SK-N-SH (cell line): Measurements from ENCODE around the gene GABRB1.

Source experiments
- CTCF ChIP-seq: fragments of 200-600 bp; sonication (generic); IDR thresholded peaks from 2 replicates; pipeline ENCODE4 v1.6.1; 2017; ENCODE audit warnings: antibody characterized with exemption, mild to moderate bottlenecking, moderate library complexity
- FOXM1 ChIP-seq: IDR thresholded peaks from 2 replicates; pipeline ENCODE4 v1.4.0; 2012; ENCODE audit warnings: low read depth, mild to moderate bottlenecking
- POLR2AphosphoS5 ChIP-seq: IDR thresholded peaks from 2 replicates; pipeline ENCODE4 v1.6.1; 2012; ENCODE audit warnings: low read depth, low read length
- SMC3 ChIP-seq: IDR thresholded peaks from 2 replicates; pipeline ENCODE4 v1.6.1; 2012; ENCODE audit warnings: low read depth, low read length, improper control_type of control experiment
- TAF1 ChIP-seq: IDR thresholded peaks from 2 replicates; pipeline ENCODE4 v1.6.1; 2012; ENCODE audit warnings: low read depth, mild to moderate bottlenecking, low read length, moderate library complexity, borderline replicate concordance
- USF2 ChIP-seq: fragments of 150-350 bp; IDR thresholded peaks from 2 replicates; pipeline ENCODE4 v1.6.1; 2017; ENCODE audit warnings: antibody characterized with exemption, low read length, low read depth, borderline replicate concordance
- YY1 ChIP-seq: IDR thresholded peaks from 2 replicates; pipeline ENCODE4 v1.4.0; 2012; ENCODE audit warnings: low read depth, mild to moderate bottlenecking

GRCh38 chr4:47167081-47168035, 136.0 kb downstream of the GABRB1 start:
- TF ChIP-seq SMC3 (no peak), CTCF (no peak), FOXM1 (no peak), YY1 (no peak), TAF1 (no peak), POLR2AphosphoS5 (no peak), USF2 (no peak)
